Lung (tissue), 12 donors: ENCODE data around the gene RNF19B. TPM values are rescaled to one million over a fixed set of nuclear protein-coding genes. Genes with fewer than 3 reads are reported as not detected.

Source experiments
- ATAC-seq: fragments of 200-7000 bp; cut with Tn5 transposase; one replicate; pipeline ENCODE4 v1.9.1; 2020; ENCODE audit warnings: moderate number of reproducible peaks; ENCODE audit not compliant: insufficient read depth, low FRiP score
- DNase-seq, 3 donors: peaks; one replicate each; pipeline ENCODE4 v3.0.0-alpha.2; 2013 to 2017
- H3K27ac ChIP-seq, 2 donors: one replicate each; pipeline ENCODE4 v1.5.1; 2013; ENCODE audit warnings: mild to moderate bottlenecking in 2 of 2, moderate library complexity in 2 of 2, control low read depth in 1 of 2, inconsistent platforms in 1 of 2, low read depth in 1 of 2, low read length in 1 of 2
- H3K27me3 ChIP-seq, 3 donors: one replicate each; pipeline ENCODE4 v1.5.1; 2013; ENCODE audit warnings: low read length in 2 of 3; ENCODE audit not compliant: control insufficient read depth in 3 of 3, insufficient read depth in 3 of 3
- H3K36me3 ChIP-seq, 4 donors: one replicate each; pipeline ENCODE4 v1.5.1; 2013; ENCODE audit warnings: low read length in 4 of 4, mild to moderate bottlenecking in 1 of 4, moderate library complexity in 1 of 4; ENCODE audit not compliant: control insufficient read depth in 4 of 4, insufficient read depth in 4 of 4
- H3K4me1 ChIP-seq, 5 donors: one replicate each; pipeline ENCODE4 v1.5.1; 2013; ENCODE audit warnings: low read length in 5 of 5, mild to moderate bottlenecking in 2 of 5, moderate library complexity in 1 of 5; ENCODE audit not compliant: control insufficient read depth in 5 of 5, insufficient read depth in 5 of 5
- H3K4me3 ChIP-seq: one replicate; pipeline ENCODE4 v1.5.1; 2013; ENCODE audit warnings: mild to moderate bottlenecking, control low read depth, moderate library complexity
- H3K9ac ChIP-seq, 2 donors: one replicate each; pipeline ENCODE4 v1.5.1; 2013; ENCODE audit warnings: low read length in 2 of 2, control low read depth in 1 of 2; ENCODE audit not compliant: insufficient read depth in 1 of 2
- H3K9me3 ChIP-seq, 4 donors: one replicate each; pipeline ENCODE4 v1.5.1; 2013; ENCODE audit warnings: low read length in 3 of 4, mild to moderate bottlenecking in 1 of 4, moderate library complexity in 1 of 4; ENCODE audit not compliant: control insufficient read depth in 4 of 4, insufficient read depth in 3 of 4
- CTCF ChIP-seq: IDR thresholded peaks from 2 replicates; pipeline ENCODE4 v1.5.1; 2012; ENCODE audit warnings: mild to moderate bottlenecking; ENCODE audit errors: control extremely low read depth, extremely low read depth
- WGBS, 2 donors: extraction: QIAGEN DNeasy Blood & Tissue Kit; methylation state at CpG; one replicate each; pipeline ENCODE4 v1.1.7; 2013; 5-methylcytosine and 5-hydroxymethylcytosine counted together
- polyA plus RNA-seq, 2 donors: library from polyadenylated mRNA; stranded (reverse); fragments of 200-250 nt; gene quantifications; one replicate each; pipeline ENCODE4 v1.2.1, GENCODE V29; 2013
- total RNA-seq, 2 donors: library from RNA; depleted of rRNA in 1 of 2; stranded (reverse); fragments of >200 nt in 1 of 2; gene quantifications; one replicate each; pipeline ENCODE4 v1.2.1, GENCODE V29; 2014 to 2021
- donor health status: control.
- donor health status: control.
- donor health status: Bipolar disorder and iron deficiency.
- donor health status: healthy.
- donor health status: DM: yes; HTN: yes; CAD: no.

The RNF19B gene
- total and polyA plus RNA-seq, 4 donors = 5.1 to 65.9 (median 26.8) TPM

GRCh38 chr1:33010932-33011731, 46.5 kb upstream of the RNF19B start:
- no peak overlapping the region for H3K4me3 ChIP-seq
- H3K9ac ChIP-seq = no peak overlapping the region
- no peaks in the 10 kb centered on the region for H3K9me3 ChIP-seq
- ATAC-seq (no peak), DNase-seq (peak in 2 of 3 donors; percentile 35 to 47)
- WGBS, 2 donors = 40 to 74% methylated on average over 5 of the region's 5 CpGs
- no peaks in the 10 kb centered on the region for H3K27me3 ChIP-seq
- H3K36me3 ChIP-seq = peaks cover 23 to 34% (median 28%) of the 10 kb centered on the region in 4 donors
- peaks cover 3 to 39% (median 11%) of the 10 kb centered on the region in 5 donors for H3K4me1 ChIP-seq
- no peak for TF ChIP-seq CTCF
- peak overlapping the region; percentile 81 to 92 for H3K27ac ChIP-seq

DNA sequence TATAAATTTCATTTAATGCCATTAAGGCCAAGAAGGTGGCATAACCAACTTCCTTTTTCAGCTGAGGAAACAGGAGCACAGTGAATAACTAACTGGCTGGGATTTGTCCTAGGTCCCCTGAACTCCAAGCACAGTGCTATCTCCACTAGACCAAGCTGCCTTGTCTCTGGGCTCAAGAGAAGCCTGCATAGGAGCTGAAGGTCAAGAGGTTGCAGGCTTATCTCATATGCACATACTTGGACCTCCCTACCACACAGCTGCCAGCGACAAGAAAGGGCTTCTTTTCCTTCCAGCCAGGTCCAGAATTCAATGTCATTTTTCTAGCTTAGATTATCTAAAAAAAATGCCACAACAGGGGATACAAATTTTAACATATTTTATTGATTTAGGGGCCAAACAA, 45.0 kb upstream of the RNF19B start:
- Histone ChIP-seq H3K9ac (no peak overlapping the region), H3K36me3 (peaks cover 23 to 30% (median 26%) of the 10 kb centered on the region in 4 donors), H3K27ac (peak overlapping the region in 1 of 2 donors; percentile 62), H3K4me1 (peaks cover 11 to 50% (median 19%) of the 10 kb centered on the region in 5 donors), H3K27me3 (no peaks in the 10 kb centered on the region), H3K9me3 (no peaks in the 10 kb centered on the region), H3K4me3 (no peak overlapping the region)
- WGBS, 2 donors = 13 to 58% methylated on average over 1 of the region's 1 CpG
- no peak for TF ChIP-seq CTCF
- ATAC-seq (no peak), DNase-seq (no peak)

DNA sequence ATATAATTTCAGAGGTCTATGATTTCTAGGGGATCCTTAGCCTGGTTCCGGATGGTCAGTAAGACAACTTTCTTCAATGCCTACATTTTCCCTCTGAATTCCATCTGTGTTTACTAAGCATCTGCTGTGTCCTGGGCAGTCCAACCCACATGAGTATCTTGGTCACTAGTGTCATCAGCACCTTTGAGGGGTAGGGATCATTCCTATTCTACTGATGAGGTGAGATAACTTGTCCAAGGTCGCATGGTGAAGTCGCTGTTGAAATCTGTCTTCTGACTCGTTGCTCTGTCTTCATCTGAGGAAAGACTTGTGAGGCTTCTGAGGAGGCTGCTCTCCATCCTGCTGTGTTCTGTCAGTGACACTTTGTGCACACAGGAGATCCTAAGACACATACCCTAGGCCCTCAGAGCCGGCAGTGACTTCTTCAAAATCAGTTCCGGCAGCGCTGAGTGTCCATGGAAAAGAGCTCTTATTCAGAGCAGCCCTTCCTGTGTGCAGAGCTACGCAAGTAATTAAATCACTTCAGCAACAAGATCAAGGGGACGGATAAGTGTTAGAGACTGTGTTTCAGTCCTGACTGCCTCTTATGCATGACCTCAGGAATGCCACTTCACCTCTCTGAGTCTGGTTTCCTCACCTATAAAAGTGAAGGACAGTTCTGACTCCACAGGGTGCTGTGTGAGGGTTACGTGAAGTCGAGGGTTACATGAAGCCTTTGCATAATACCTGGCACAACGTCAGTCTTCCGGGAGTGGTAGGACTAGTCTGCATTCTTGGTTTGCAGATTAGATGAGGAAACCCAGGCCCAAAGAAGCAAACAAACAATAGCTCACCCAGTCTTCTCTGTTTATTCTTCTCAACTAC, 43.7 kb upstream of the RNF19B start:
- peak; percentile 63 for ATAC-seq
- Histone ChIP-seq H3K36me3 (peaks cover 14 to 18% (median 17%) of the 10 kb centered on the region in 4 donors), H3K27me3 (no peaks in the 10 kb centered on the region), H3K9ac (no peak overlapping the region), H3K4me1 (peaks cover 11 to 50% (median 19%) of the 10 kb centered on the region in 5 donors), H3K27ac (peak overlapping the region in 1 of 2 donors; percentile 37), H3K4me3 (no peak overlapping the region), H3K9me3 (no peaks in the 10 kb centered on the region)
- DNase-seq = peak; percentile 43 to 76 (median 46)
- TF ChIP-seq CTCF = no peak
- 53 to 55% methylated on average over 13 of the region's 13 CpGs for WGBS, 2 donors
